Activated naive CD4-positive, alpha-beta T cell treated with Interleukin-2 at 50 U/mL for 16 hours (primary cell): Measurements from ENCODE around the gene KDM1B.
"Not testable (repeated sequence)": the region's sequence is repeated elsewhere in the genome, so short reads cannot be mapped to it uniquely, and the experiment has no call there.

Source experiments
- DNase-seq: peaks from one replicate; pipeline ENCODE4 v3.0.0-alpha.2; 2020

Gene KDM1B

GRCh38 chr6:18203786-18204185, 48.6 kb downstream of the KDM1B start:
- no peak for DNase-seq

GRCh38 chr6:18204691-18205090, 49.5 kb downstream of the KDM1B start:
- DNase-seq: no peak

- no peak for DNase-seq
These were observed 51.4 kb downstream of the KDM1B start for GRCh38 chr6:18206591-18206990.

- DNase-seq: no peak
These were observed 52.2 kb downstream of the KDM1B start for GRCh38 chr6:18207438-18207837.

- DNase-seq: no peak
These were observed 52.7 kb downstream of the KDM1B start for GRCh38 chr6:18207949-18208348.

GRCh38 chr6:18208778-18209177, 53.6 kb downstream of the KDM1B start:
- DNase-seq: not testable (repeated sequence)

GRCh38 chr6:18209539-18210197, 54.4 kb downstream of the KDM1B start:
- no peak for DNase-seq

- DNase-seq: no peak
These were observed 55.5 kb downstream of the KDM1B start for GRCh38 chr6:18210707-18211106.

- peak; percentile 39 for DNase-seq
These were observed 56.1 kb downstream of the KDM1B start for GRCh38 chr6:18211338-18211737.

- no peak for DNase-seq
These were observed 57.0 kb downstream of the KDM1B start for GRCh38 chr6:18212231-18212630.

- no peak for DNase-seq
These were observed 58.2 kb downstream of the KDM1B start for GRCh38 chr6:18213439-18213838.

- no peak for DNase-seq
These were observed 58.8 kb downstream of the KDM1B start for GRCh38 chr6:18214003-18214402.

- no peak for DNase-seq
These were observed 60.2 kb downstream of the KDM1B start for GRCh38 chr6:18215436-18215835.

GRCh38 chr6:18216411-18216810, 61.2 kb downstream of the KDM1B start:
- no peak for DNase-seq

GRCh38 chr6:18218233-18218632, 63.0 kb downstream of the KDM1B start:
- DNase-seq: no peak

- no peak for DNase-seq
These were observed 64.4 kb downstream of the KDM1B start for GRCh38 chr6:18219591-18219990.

- DNase-seq: no peak
These were observed 66.0 kb downstream of the KDM1B start for GRCh38 chr6:18221288-18221615.

- DNase-seq: not testable (repeated sequence)
These were observed 71.4 kb downstream of the KDM1B start for GRCh38 chr6:18226451-18227105.

GRCh38 chr6:18227166-18227565, 71.9 kb downstream of the KDM1B start:
- DNase-seq: not testable (repeated sequence)

- DNase-seq: not testable (repeated sequence)
These were observed 73.4 kb downstream of the KDM1B start for GRCh38 chr6:18228590-18228989.

GRCh38 chr6:18231856-18232255, 76.6 kb downstream of the KDM1B start:
- DNase-seq: not testable (repeated sequence)

GRCh38 chr6:18233770-18234169, 78.5 kb downstream of the KDM1B start:
- not testable (repeated sequence) for DNase-seq

- no peak for DNase-seq
These were observed 79.3 kb downstream of the KDM1B start for GRCh38 chr6:18234564-18234963.

GRCh38 chr6:18235524-18235923, 80.3 kb downstream of the KDM1B start:
- DNase-seq: no peak

- no peak for DNase-seq
These were observed 81.9 kb downstream of the KDM1B start for GRCh38 chr6:18237167-18237566.
